NCI-H1105 treated with DMSO at 0.1 percent for 48 hours (cell line): ENCODE measurements around the gene TMEM270.

Experiments used
- DNase-seq: peaks from one replicate; lab custom pipeline; 2025; lab: John Stamatoyannopoulos, UW

TMEM270 gene

GRCh38 chr7:73907554-73908122 is 46.7 kb downstream of the TMEM270 start:
- DNase-seq: no peak

- DNase-seq: no peak
Observed at GRCh38 chr7:73908123-73908611, 47.2 kb downstream of the TMEM270 start.

- DNase-seq: no peak
Observed at GRCh38 chr7:73909051-73909941, 48.3 kb downstream of the TMEM270 start.

- no peak for DNase-seq
Observed at GRCh38 chr7:73909996-73910395, 49.0 kb downstream of the TMEM270 start.

GRCh38 chr7:73912223-73912622 is 51.3 kb downstream of the TMEM270 start:
- DNase-seq: no peak
